Small intestine (tissue), 7 donors: ENCODE results near the gene OTOP1. TPM values are rescaled to one million over a fixed set of nuclear protein-coding genes. Genes with fewer than 3 reads are reported as not detected.
"Not testable (repeated sequence)": the region's sequence is repeated elsewhere in the genome, so short reads cannot be mapped to it uniquely, and the experiment has no call there.

Experiments
- DNase-seq, 2 donors: peaks; one replicate each; pipeline versions ENCODE4 v3.0.0 to v3.0.0-alpha.2; 2013
- FAIRE-seq: peaks from 2 replicates; lab custom pipeline; 2012; peaks lifted over from hg19 to GRCh38; lab: Jason Lieb, UNC
- H3K27ac ChIP-seq, 3 donors: one replicate each; pipeline ENCODE4 v1.5.1; 2013; ENCODE audit warnings: low read length in 2 of 3, mild to moderate bottlenecking in 2 of 3, control low read depth in 1 of 3, inconsistent platforms in 1 of 3, low read depth in 1 of 3, moderate library complexity in 1 of 3
- H3K27me3 ChIP-seq, 3 donors: one replicate each; pipeline ENCODE4 v1.6.1; 2013; ENCODE audit warnings: low read length in 3 of 3, inconsistent platforms in 1 of 3; ENCODE audit not compliant: control insufficient read depth in 3 of 3, insufficient read depth in 3 of 3
- H3K36me3 ChIP-seq, 3 donors: one replicate each; pipeline ENCODE4 v1.6.1; 2013; ENCODE audit warnings: low read length in 3 of 3, inconsistent platforms in 1 of 3, low read depth in 1 of 3, mild to moderate bottlenecking in 1 of 3, moderate library complexity in 1 of 3; ENCODE audit not compliant: control insufficient read depth in 3 of 3, insufficient read depth in 2 of 3
- H3K4me1 ChIP-seq, 3 donors: one replicate each; pipeline ENCODE4 v1.6.1; 2013; ENCODE audit warnings: low read length in 2 of 3, inconsistent platforms in 1 of 3, low read depth in 1 of 3, mild to moderate bottlenecking in 1 of 3, moderate library complexity in 1 of 3; ENCODE audit not compliant: control insufficient read depth in 3 of 3, insufficient read depth in 2 of 3
- H3K4me3 ChIP-seq, 3 donors: one replicate each; pipeline ENCODE4 v1.5.1; 2013; ENCODE audit warnings: low read length in 3 of 3, control low read depth in 1 of 3, inconsistent platforms in 1 of 3, low read depth in 1 of 3, mild to moderate bottlenecking in 1 of 3, moderate library complexity in 1 of 3
- H3K9me3 ChIP-seq, 2 donors: one replicate each; pipeline ENCODE4 v1.6.1; 2013; ENCODE audit warnings: low read depth in 1 of 2, low read length in 1 of 2; ENCODE audit not compliant: control insufficient read depth in 2 of 2, insufficient read depth in 1 of 2
- WGBS, 3 donors: extraction: QIAGEN DNeasy Blood & Tissue Kit; methylation state at CpG; one replicate each; pipeline ENCODE4 v1.1.7; 2013; 5-methylcytosine and 5-hydroxymethylcytosine counted together
- polyA plus RNA-seq, 4 donors: library from polyadenylated mRNA; stranded (reverse) in 3 of 4; unstranded in 1 of 4; fragments of 200-250 nt in 3 of 4; fragments of 120-200 nt in 1 of 4; gene quantifications; one replicate each; pipeline versions ENCODE4 v1.2.1 to v1.2.3, GENCODE V29; 2013
- donor health status: healthy with polysubstance abuse.
- donor health status: control.
- donor health status: control.
- donor health status: Bipolar disorder and iron deficiency.
- donor health status: healthy.

OTOP1 gene
- polyA plus RNA-seq, 4 donors: not detected

GRCh38 chr4:4248885-4249203, 22.1 kb upstream of the OTOP1 start:
- FAIRE-seq: no peak
- Histone ChIP-seq H3K27ac (peak overlapping the region; percentile 76 to 98 (median 97)), H3K4me3 (peak overlapping the region; percentile 64 to 83 (median 78)), H3K36me3 (peaks cover 3 to 14% (median 7%) of the 10 kb centered on the region in 3 donors), H3K9me3 (no peaks in the 10 kb centered on the region), H3K27me3 (no peaks in the 10 kb centered on the region), H3K4me1 (peaks cover 0 to 11% (median 6%) of the 10 kb centered on the region in 3 donors)
- WGBS, 3 donors: 8 to 18% (median 12%) methylated on average over 10 of the region's 10 CpGs
- no peak for DNase-seq

GRCh38 chr4:4248029-4248884, 21.5 kb upstream of the OTOP1 start, which contains the start of gene TMEM128:
Gene TMEM128 (minus strand): TSS chr4:4248223. CDS start chr4:4248202, 21 bp downstream.
- H3K9me3 ChIP-seq: no peaks in the 10 kb centered on the region
- FAIRE-seq (no peak), DNase-seq (peak; percentile 92 to 98)
- H3K36me3 ChIP-seq: peaks cover 3 to 19% (median 7%) of the 10 kb centered on the region in 3 donors
- H3K4me1 ChIP-seq: peaks cover 0 to 11% (median 6%) of the 10 kb centered on the region in 3 donors
- H3K4me3 ChIP-seq: peak within 1 kb of the TSS; percentile 64 to 83 (median 78)
- no peaks in the 10 kb centered on the region for H3K27me3 ChIP-seq
- 1% methylated on average over 59 to 62 of the region's 62 CpGs for WGBS, 3 donors
- H3K27ac ChIP-seq: peak within 1 kb of the TSS; percentile 76 to 98 (median 97)

DNA sequence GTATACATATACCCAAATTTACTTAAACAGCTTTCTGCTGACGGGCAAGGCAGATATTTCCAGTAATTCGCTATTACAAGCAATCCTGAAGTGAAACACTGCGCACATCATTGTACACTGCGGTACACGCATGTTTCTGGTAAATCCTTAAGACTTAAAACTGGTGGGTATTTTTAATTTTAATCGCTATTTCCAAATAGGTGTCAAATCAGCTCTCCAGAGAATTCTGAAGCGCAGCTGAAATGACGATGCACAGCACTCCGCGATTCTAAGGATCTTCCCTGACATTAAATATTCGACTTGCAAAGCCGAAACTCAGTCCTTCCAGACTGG, 20.9 kb upstream of the OTOP1 start:
- Histone ChIP-seq H3K36me3 (peaks cover 3 to 21% (median 7%) of the 10 kb centered on the region in 3 donors), H3K4me1 (peaks cover 0 to 11% (median 6%) of the 10 kb centered on the region in 3 donors), H3K27me3 (no peaks in the 10 kb centered on the region), H3K4me3 (peak overlapping the region; percentile 64 to 83 (median 78)), H3K9me3 (no peaks in the 10 kb centered on the region), H3K27ac (peak overlapping the region; percentile 76 to 98 (median 97))
- DNase-seq: no peak
- 0% methylated on average over 12 of the region's 12 CpGs for WGBS, 3 donors
- FAIRE-seq: no peak

- peak; percentile 31 to 55 for DNase-seq
- H3K9me3 ChIP-seq: no peaks in the 10 kb centered on the region
- H3K4me3 ChIP-seq: no peak overlapping the region
- H3K36me3 ChIP-seq: peaks cover 3 to 25% (median 15%) of the 10 kb centered on the region in 3 donors
- H3K27ac ChIP-seq: peak overlapping the region in 1 of 3 donors; percentile 8
- FAIRE-seq: no peak
- WGBS, 3 donors: 84 to 97% (median 96%) methylated on average over 1 of the region's 1 CpG
- no peaks in the 10 kb centered on the region for H3K27me3 ChIP-seq
- peaks cover 0 to 11% (median 6%) of the 10 kb centered on the region in 3 donors for H3K4me1 ChIP-seq
Observed at GRCh38 chr4:4245172-4245571, 18.4 kb upstream of the OTOP1 start.

GRCh38 chr4:4239551-4239950, 12.8 kb upstream of the OTOP1 start:
- peaks cover 2 to 26% (median 16%) of the 10 kb centered on the region in 3 donors for H3K36me3 ChIP-seq
- FAIRE-seq: not testable (repeated sequence)
- WGBS, 3 donors: 92% methylated on average over 3 of the region's 3 CpGs

DNA sequence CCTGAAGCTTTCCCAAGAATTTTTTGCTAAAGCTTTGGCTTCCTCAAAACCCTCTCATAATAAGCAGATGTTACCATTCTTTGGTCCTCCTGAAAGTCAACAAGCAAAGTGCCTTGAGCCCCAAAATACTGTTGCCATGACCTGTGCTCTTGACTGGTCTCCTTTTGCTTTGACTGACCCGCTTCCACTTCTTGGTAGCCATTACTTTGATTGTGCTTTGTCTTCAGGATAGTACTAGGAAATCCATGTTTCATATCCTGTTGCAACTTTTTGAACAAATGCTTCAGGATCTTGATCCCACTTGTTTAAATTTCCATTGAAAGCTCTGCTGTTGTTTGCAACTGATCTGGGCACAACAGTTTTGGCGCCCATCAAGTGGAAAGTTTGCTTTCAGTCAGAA, 6.9 kb upstream of the OTOP1 start:
- FAIRE-seq: no peak
- Histone ChIP-seq H3K9me3 (peaks cover 0 to 9% of the 10 kb centered on the region in 2 donors), H3K27me3 (peaks cover 0 to 5% (median 4%) of the 10 kb centered on the region in 3 donors), H3K4me3 (no peak overlapping the region), H3K27ac (no peak overlapping the region), H3K4me1 (no peaks in the 10 kb centered on the region), H3K36me3 (peaks cover 2 to 6% (median 4%) of the 10 kb centered on the region in 3 donors)
- DNase-seq: no peak
- 91 to 98% (median 96%) methylated on average over 2 of the region's 2 CpGs for WGBS, 3 donors

More at GRCh38 chr4:4239551-4239950, 12.8 kb upstream of the OTOP1 start:
- not testable (repeated sequence) for H3K27me3 ChIP-seq, H3K4me1 ChIP-seq, H3K9me3 ChIP-seq, DNase-seq, H3K27ac ChIP-seq, H3K4me3 ChIP-seq

DNA sequence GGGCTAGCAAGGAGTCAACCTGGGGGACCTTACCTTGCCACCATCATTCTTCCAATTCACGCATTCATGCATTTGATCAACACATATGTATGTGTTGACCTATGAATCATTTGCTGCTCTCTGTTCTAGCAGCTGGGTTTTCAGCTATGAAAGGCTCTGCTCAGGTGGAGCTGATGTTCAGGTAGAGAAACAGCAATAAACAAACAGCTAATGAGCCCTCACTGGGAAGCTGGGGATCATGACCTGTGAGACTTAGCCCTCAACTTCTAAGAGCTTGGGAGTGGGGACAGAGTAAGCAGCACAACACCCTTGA, 1.6 kb upstream of the OTOP1 start:
- FAIRE-seq: no peak
- DNase-seq: no peak
- peaks cover 6 to 38% (median 24%) of the 10 kb centered on the region in 3 donors for H3K27me3 ChIP-seq
- H3K27ac ChIP-seq: no peak overlapping the region
- H3K4me3 ChIP-seq: no peak overlapping the region
- H3K4me1 ChIP-seq: no peaks in the 10 kb centered on the region
- H3K9me3 ChIP-seq: peaks cover 0 to 5% of the 10 kb centered on the region in 2 donors
- WGBS, 3 donors: 48 to 73% (median 61%) methylated on average over 1 of the region's 1 CpG
- no peaks in the 10 kb centered on the region for H3K36me3 ChIP-seq

- FAIRE-seq (no peak), DNase-seq (no peak)
- H3K9me3 ChIP-seq: peaks cover 0 to 3% of the 10 kb centered on the region in 2 donors
- H3K4me3 ChIP-seq: no peak overlapping the region
- peaks cover 6 to 38% (median 24%) of the 10 kb centered on the region in 3 donors for H3K27me3 ChIP-seq
- 12 to 18% (median 16%) methylated on average over 44 to 51 of the region's 51 CpGs for WGBS, 3 donors
- H3K27ac ChIP-seq: no peak overlapping the region
- H3K4me1 ChIP-seq: no peaks in the 10 kb centered on the region
- no peaks in the 10 kb centered on the region for H3K36me3 ChIP-seq
Observed at GRCh38 chr4:4227510-4228355, 1.0 kb upstream of the OTOP1 start.
